Astrocyte (in vitro differentiated cells and primary cell): ENCODE measurements around the gene AKR1B15.
"Not testable (repeated sequence)": the region's sequence is repeated elsewhere in the genome, so short reads cannot be mapped to it uniquely, and the experiment has no call there.

Source experiments
- CTCF ChIP-seq: IDR thresholded peaks from 2 replicates; pipeline ENCODE4 v1.5.1; 2011; ENCODE audit warnings: low read depth, mild to moderate bottlenecking, inconsistent platforms, low read length, moderate library complexity; ENCODE audit not compliant: insufficient read depth
- EZH2 ChIP-seq: IDR thresholded peaks from 2 replicates; pipeline ENCODE4 v1.6.1; 2012; ENCODE audit warnings: mild to moderate bottlenecking, low read length, inconsistent platforms; ENCODE audit not compliant: insufficient read depth

GRCh38 chr7:134536558-134536957 is 12.4 kb upstream of the AKR1B15 start:
- TF ChIP-seq CTCF, EZH2: not testable (repeated sequence)
